Endothelial cell (in vitro differentiated cells): ENCODE data around the gene KCNQ1OT1. TPM values are rescaled to one million over a fixed set of nuclear protein-coding genes. Genes with fewer than 3 reads are reported as not detected.

Experiments used
- DNase-seq: peaks from one replicate; pipeline ENCODE4 v3.0.0; 2021; ENCODE audit warnings: low spot score
- H3K27ac Mint-ChIP-seq: one replicate; pipeline ENCODE4 v1.8.0; 2021; ENCODE audit warnings: mixed read lengths, inconsistent platforms; ENCODE audit not compliant: unreplicated experiment
- H3K27me3 Mint-ChIP-seq: one replicate; pipeline ENCODE4 v1.8.0; 2021; ENCODE audit warnings: mild to moderate bottlenecking, moderate library complexity, mixed read lengths, inconsistent platforms; ENCODE audit not compliant: unreplicated experiment
- H3K36me3 Mint-ChIP-seq: one replicate; pipeline ENCODE4 v1.8.0; 2021; ENCODE audit warnings: mild to moderate bottlenecking, low read depth, mixed read lengths, inconsistent platforms; ENCODE audit not compliant: unreplicated experiment
- H3K4me1 Mint-ChIP-seq: one replicate; pipeline ENCODE4 v1.8.0; 2021; ENCODE audit warnings: mild to moderate bottlenecking, mixed read lengths, inconsistent platforms; ENCODE audit not compliant: unreplicated experiment
- H3K4me3 Mint-ChIP-seq: one replicate; pipeline ENCODE4 v1.8.0; 2021; ENCODE audit warnings: mild to moderate bottlenecking, mixed read lengths, inconsistent platforms; ENCODE audit not compliant: unreplicated experiment
- H3K9me3 Mint-ChIP-seq: one replicate; pipeline ENCODE4 v1.8.0; 2021; ENCODE audit warnings: mixed read lengths, inconsistent platforms; ENCODE audit not compliant: unreplicated experiment
- CTCF ChIP-seq: fragments of 200-600 bp; sonication (generic); IDR thresholded peaks from one replicate; pipeline ENCODE4 v1.5.0; 2021; ENCODE audit warnings: antibody characterized with exemption; ENCODE audit not compliant: unreplicated experiment
- total RNA-seq: library from RNA; stranded (reverse); fragmentation: NEBNext Ultra II Directional; extraction: Animal tissue kit (Norgen Biotek cat#: 25700); gene quantifications from one replicate; pipeline ENCODE4 v1.2.1, GENCODE V29; 2021; ENCODE audit not compliant: unreplicated experiment

KCNQ1OT1 gene
- total RNA-seq, 1 donor from 2014 or later = 1.2 TPM

GRCh38 chr11:2724653-2725367 lies 25.0 kb upstream of the KCNQ1OT1 start:
- Mint-ChIP-seq H3K27me3 (peaks cover 13% of the 10 kb centered on the region), H3K9me3 (no peaks in the 10 kb centered on the region), H3K27ac (no peak overlapping the region), H3K4me1 (peaks cover 2% of the 10 kb centered on the region), H3K36me3 (no peaks in the 10 kb centered on the region), H3K4me3 (no peak overlapping the region)
- DNase-seq = no peak
- TF ChIP-seq CTCF = no peak

DNA sequence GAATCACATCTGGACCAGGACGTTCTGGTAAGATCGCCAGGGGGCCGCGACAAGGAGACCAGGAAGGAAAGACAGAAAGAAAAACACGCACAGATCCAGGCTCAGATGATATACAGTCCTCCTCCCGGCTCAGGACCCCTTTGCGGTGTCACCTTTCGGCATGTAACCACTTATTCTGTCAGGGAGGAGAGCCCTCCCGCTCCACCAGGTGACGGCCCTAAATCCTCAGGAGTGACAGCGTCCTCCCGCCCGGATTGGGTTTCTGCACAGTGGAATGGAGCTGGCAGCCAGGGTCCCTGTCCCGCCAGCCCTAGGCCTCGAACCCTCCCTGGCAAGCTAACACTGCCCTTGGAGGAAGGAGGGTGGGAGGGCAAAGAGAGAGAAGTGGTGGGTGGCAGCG lies 24.3 kb upstream of the KCNQ1OT1 start:
- Mint-ChIP-seq H3K36me3 (peaks cover 4% of the 10 kb centered on the region), H3K27me3 (peaks cover 9% of the 10 kb centered on the region), H3K9me3 (no peaks in the 10 kb centered on the region), H3K27ac (no peak overlapping the region), H3K4me3 (no peak overlapping the region), H3K4me1 (no peaks in the 10 kb centered on the region)
- no peak for DNase-seq
- no peak for TF ChIP-seq CTCF

DNA sequence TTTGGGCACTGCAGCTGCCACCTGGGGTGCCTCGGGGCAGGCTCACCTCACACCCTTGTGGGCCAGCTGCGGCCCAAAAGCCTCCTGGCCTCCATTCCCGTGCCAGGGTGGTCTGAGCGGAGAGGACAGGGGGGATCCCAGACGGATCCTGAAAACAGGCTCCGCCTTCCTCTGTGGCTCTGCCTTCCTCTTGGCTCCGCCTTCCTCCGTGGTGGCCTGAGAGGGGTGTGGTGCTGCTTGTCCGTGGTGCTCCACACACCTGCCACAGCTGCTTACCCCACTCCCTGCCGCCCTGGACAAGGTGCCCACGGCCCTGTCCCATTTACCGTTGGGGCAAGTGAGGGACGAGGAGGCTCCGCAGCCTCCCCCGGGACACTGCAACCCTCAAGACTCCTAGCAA lies 23.2 kb upstream of the KCNQ1OT1 start:
- no peak for DNase-seq
- Mint-ChIP-seq H3K4me1 (no peaks in the 10 kb centered on the region), H3K36me3 (peaks cover 4% of the 10 kb centered on the region), H3K27ac (no peak overlapping the region), H3K4me3 (no peak overlapping the region), H3K27me3 (peaks cover 6% of the 10 kb centered on the region), H3K9me3 (no peaks in the 10 kb centered on the region)
- no peak for TF ChIP-seq CTCF

DNA sequence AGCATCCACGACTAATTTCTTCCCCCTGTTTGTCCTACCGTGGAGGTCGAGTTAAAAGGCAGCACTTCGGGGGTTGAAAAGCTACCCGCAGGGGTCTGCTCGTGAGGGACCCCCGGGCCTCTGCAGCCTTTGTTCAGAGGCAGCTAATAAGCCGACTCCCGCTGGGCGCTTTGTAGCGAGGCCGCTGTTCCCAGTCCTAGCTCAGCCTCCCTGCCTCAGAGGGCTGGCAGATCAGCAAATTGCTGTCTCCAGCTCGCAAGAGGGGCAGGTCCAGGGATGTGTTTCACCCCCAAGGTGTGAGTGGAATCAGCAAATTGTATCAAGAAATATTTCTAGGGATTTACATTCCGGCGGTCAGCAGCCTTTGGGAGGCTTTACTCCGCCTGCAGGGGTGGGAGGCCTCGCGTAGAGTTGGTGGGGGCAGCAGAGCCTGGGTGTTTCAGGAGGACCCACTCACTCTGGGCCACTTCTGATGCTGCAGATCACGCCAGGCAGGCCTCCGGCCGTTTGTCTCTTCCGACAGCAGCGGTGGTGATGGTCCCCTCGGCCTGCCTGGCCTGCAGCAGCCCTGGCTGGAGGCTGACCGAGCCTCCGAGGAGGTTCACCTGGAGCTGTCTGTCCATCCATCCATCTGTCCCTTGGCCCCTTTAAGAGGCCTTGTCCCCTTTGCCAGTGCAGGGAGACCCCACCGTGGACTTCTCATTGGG lies 21.6 kb upstream of the KCNQ1OT1 start:
- Mint-ChIP-seq H3K4me3 (no peak overlapping the region), H3K27ac (no peak overlapping the region), H3K27me3 (peaks cover 7% of the 10 kb centered on the region), H3K9me3 (no peaks in the 10 kb centered on the region), H3K36me3 (peaks cover 4% of the 10 kb centered on the region), H3K4me1 (no peaks in the 10 kb centered on the region)
- no peak for TF ChIP-seq CTCF
- DNase-seq = no peak
